Astrocyte (in vitro differentiated cells and primary cell): ENCODE measurements around the gene TRIP12. TPM values are rescaled to one million over a fixed set of nuclear protein-coding genes. Genes with fewer than 3 reads are reported as not detected.
"Not testable (repeated sequence)": the region's sequence is repeated elsewhere in the genome, so short reads cannot be mapped to it uniquely, and the experiment has no call there.

Experiments used
- DNase-seq: peaks from one replicate; pipeline ENCODE4 v3.0.0-alpha.2; 2010; ENCODE audit warnings: low read depth
- FAIRE-seq: peaks from 2 replicates; lab custom pipeline; 2011; peaks lifted over from hg19 to GRCh38; lab: Jason Lieb, UNC
- H2AFZ ChIP-seq: 2 replicates; pipeline ENCODE4 v1.6.0; 2012; ENCODE audit warnings: low read depth, low read length, inconsistent platforms
- H3K27ac ChIP-seq: 2 replicates; pipeline ENCODE4 v1.5.1; 2011; ENCODE audit warnings: low read depth, low read length, inconsistent platforms
- H3K27me3 ChIP-seq: 2 replicates; pipeline ENCODE4 v1.6.0; 2011; ENCODE audit warnings: low read length, inconsistent platforms; ENCODE audit not compliant: insufficient read depth
- H3K36me3 ChIP-seq: 2 replicates; pipeline ENCODE4 v1.5.1; 2011; ENCODE audit warnings: low read length, inconsistent platforms; ENCODE audit not compliant: insufficient read depth
- H3K4me1 ChIP-seq: 2 replicates; pipeline ENCODE4 v1.5.1; 2011; ENCODE audit warnings: low read length, inconsistent platforms; ENCODE audit not compliant: insufficient read depth
- H3K4me2 ChIP-seq: 2 replicates; pipeline ENCODE4 v1.6.0; 2012; ENCODE audit warnings: low read length, inconsistent platforms
- H3K4me3 ChIP-seq: 2 replicates; pipeline ENCODE4 v1.5.1; 2011; ENCODE audit warnings: low read depth, mild to moderate bottlenecking, low read length, inconsistent platforms; ENCODE audit not compliant: insufficient read depth
- H3K79me2 ChIP-seq: 2 replicates; pipeline ENCODE4 v1.6.0; 2012; ENCODE audit warnings: mild to moderate bottlenecking, low read length, inconsistent platforms; ENCODE audit not compliant: insufficient read depth
- H3K9ac ChIP-seq: 2 replicates; pipeline ENCODE4 v1.6.0; 2012; ENCODE audit warnings: mild to moderate bottlenecking, low read length, inconsistent platforms
- H3K9me3 ChIP-seq: 2 replicates; pipeline ENCODE4 v1.5.1; 2012; ENCODE audit warnings: low read depth, mild to moderate bottlenecking, low read length, inconsistent platforms; ENCODE audit not compliant: insufficient read depth
- H4K20me1 ChIP-seq: 2 replicates; pipeline ENCODE4 v1.6.0; 2012; ENCODE audit warnings: low read length, inconsistent platforms; ENCODE audit not compliant: insufficient read depth
- H3K27ac Mint-ChIP-seq: one replicate; pipeline ENCODE4 v1.8.0; 2021; ENCODE audit warnings: mild to moderate bottlenecking, mixed read lengths; ENCODE audit not compliant: unreplicated experiment
- H3K27me3 Mint-ChIP-seq: one replicate; pipeline ENCODE4 v1.8.0; 2021; ENCODE audit warnings: low read depth, mixed read lengths; ENCODE audit not compliant: unreplicated experiment
- H3K36me3 Mint-ChIP-seq: one replicate; pipeline ENCODE4 v1.8.0; 2021; ENCODE audit warnings: low read depth, mixed read lengths; ENCODE audit not compliant: unreplicated experiment
- H3K4me1 Mint-ChIP-seq: one replicate; pipeline ENCODE4 v1.8.0; 2021; ENCODE audit warnings: low read depth, mixed read lengths; ENCODE audit not compliant: unreplicated experiment
- H3K4me3 Mint-ChIP-seq: one replicate; pipeline ENCODE4 v1.8.0; 2021; ENCODE audit warnings: mild to moderate bottlenecking, moderate library complexity, mixed read lengths; ENCODE audit not compliant: unreplicated experiment
- H3K9me3 Mint-ChIP-seq: one replicate; pipeline ENCODE4 v1.8.0; 2021; ENCODE audit warnings: mild to moderate bottlenecking, mixed read lengths; ENCODE audit not compliant: unreplicated experiment
- EZH2 ChIP-seq: IDR thresholded peaks from 2 replicates; pipeline ENCODE4 v1.6.1; 2012; ENCODE audit warnings: mild to moderate bottlenecking, low read length, inconsistent platforms; ENCODE audit not compliant: insufficient read depth
- total RNA-seq: library from RNA; stranded (reverse); gene quantifications from 2 replicates; pipeline ENCODE4 v1.2.1, GENCODE V29; 2021
- TF ChIP-seq, protein P1 (sequence below): IDR thresholded peaks from 2 replicates; pipeline ENCODE4 v1.5.1; 2011; ENCODE audit warnings: low read depth, mild to moderate bottlenecking, inconsistent platforms, low read length, moderate library complexity; ENCODE audit not compliant: insufficient read depth

The TRIP12 gene
- total RNA-seq, 1 donor from 2014 or later, result 379 TPM

DNA sequence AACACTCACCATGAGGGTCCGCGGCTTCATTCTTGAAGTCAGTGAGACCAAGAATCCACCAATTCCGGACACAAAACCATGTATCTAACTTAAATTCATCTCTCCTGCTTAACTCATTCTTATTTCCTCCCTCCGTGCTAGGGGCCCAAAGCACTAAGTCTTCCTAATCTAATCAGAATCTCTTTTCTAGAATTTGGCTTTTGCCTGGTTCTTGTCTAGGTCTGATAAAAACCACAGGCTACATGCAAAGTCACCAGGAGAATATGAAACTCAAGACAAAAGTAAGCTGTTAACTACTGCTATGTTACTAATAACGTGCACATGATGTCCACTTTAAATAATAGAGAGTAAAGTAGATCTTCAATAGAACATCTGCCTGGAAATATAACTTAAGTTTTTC lies 69.9 kb downstream of the TRIP12 start:
- TF ChIP-seq EZH2, result no peak
- TF ChIP-seq, protein P1, sequence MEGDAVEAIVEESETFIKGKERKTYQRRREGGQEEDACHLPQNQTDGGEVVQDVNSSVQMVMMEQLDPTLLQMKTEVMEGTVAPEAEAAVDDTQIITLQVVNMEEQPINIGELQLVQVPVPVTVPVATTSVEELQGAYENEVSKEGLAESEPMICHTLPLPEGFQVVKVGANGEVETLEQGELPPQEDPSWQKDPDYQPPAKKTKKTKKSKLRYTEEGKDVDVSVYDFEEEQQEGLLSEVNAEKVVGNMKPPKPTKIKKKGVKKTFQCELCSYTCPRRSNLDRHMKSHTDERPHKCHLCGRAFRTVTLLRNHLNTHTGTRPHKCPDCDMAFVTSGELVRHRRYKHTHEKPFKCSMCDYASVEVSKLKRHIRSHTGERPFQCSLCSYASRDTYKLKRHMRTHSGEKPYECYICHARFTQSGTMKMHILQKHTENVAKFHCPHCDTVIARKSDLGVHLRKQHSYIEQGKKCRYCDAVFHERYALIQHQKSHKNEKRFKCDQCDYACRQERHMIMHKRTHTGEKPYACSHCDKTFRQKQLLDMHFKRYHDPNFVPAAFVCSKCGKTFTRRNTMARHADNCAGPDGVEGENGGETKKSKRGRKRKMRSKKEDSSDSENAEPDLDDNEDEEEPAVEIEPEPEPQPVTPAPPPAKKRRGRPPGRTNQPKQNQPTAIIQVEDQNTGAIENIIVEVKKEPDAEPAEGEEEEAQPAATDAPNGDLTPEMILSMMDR, result no peak
- Mint-ChIP-seq H3K9me3 (no peaks in the 10 kb centered on the region), H3K36me3 (peaks cover 16% of the 10 kb centered on the region), H3K4me3 (no peak overlapping the region), H3K27ac (no peak overlapping the region), H3K27me3 (no peaks in the 10 kb centered on the region), H3K4me1 (peaks cover 26% of the 10 kb centered on the region)
- H3K36me3 ChIP-seq, result peaks cover 10% of the 10 kb centered on the region
- H3K9me3 ChIP-seq, result no peaks in the 10 kb centered on the region
- peaks cover 93% of the 10 kb centered on the region for H3K79me2 ChIP-seq
- H3K27me3 ChIP-seq, result no peaks in the 10 kb centered on the region
- DNase-seq (no peak), FAIRE-seq (no peak)
- no peak overlapping the region for H3K4me3 ChIP-seq
- H3K27ac ChIP-seq, result no peak overlapping the region
- no peak overlapping the region for H2AFZ ChIP-seq
- H3K4me1 ChIP-seq, result peaks cover 3% of the 10 kb centered on the region
- no peak overlapping the region for H3K4me2 ChIP-seq
- H4K20me1 ChIP-seq, result peaks cover 63% of the 10 kb centered on the region
- no peak overlapping the region for H3K9ac ChIP-seq

DNA sequence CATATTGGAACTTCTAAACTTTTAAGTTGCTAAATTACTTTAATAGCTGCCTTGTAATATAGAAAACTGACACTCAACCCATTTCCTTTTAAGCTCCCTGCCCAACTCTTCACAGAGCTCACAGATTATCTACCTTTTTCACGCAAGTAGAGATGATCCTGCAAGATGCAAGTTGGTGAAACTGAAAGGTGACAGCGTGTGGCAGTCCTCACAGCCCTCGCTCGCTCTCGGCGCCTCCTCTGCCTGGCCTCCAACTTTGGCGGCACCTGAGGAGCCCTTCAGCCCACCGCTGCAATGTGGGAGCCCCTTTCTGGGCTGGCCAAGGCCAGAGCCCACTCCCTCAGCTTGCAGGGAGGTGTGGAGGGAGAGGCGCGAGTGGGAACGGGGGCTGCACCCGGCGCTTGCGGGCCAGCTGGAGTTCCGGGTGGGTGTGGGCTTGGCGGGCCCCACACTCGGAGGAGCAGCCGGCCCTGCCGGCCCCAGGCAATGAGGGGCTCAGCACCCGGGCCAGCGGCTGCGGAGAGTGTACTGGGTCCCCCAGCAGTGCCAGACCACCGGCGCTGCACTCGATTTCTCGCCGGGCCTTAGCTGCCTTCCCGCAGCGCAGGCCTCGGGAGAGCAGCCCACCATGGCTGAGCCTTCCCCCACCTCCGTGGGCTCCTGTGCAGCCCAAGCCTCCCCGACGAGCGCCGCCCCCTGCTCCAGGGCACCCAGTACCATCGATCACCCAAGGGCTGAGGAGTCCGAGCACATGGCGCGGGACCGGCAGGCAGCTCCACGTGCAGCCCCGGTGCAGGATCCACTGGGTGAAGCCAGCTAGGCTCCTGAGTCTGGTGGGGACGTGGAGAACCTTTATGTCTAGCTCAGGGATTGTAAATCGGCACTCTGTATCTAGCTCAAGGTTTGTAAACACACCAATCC lies 71.2 kb downstream of the TRIP12 start:
- DNase-seq, H3K27me3 ChIP-seq, H3K4me3 ChIP-seq, H3K4me2 ChIP-seq, H3K27ac Mint-ChIP-seq, H3K36me3 ChIP-seq, H3K9ac ChIP-seq, FAIRE-seq, H3K27me3 Mint-ChIP-seq, H3K9me3 ChIP-seq, H3K4me3 Mint-ChIP-seq, H3K27ac ChIP-seq, H3K4me1 ChIP-seq, H2AFZ ChIP-seq, H3K9me3 Mint-ChIP-seq: not testable (repeated sequence)
- Mint-ChIP-seq H3K36me3 (peaks cover 13% of the 10 kb centered on the region), H3K4me1 (peaks cover 21% of the 10 kb centered on the region)
- H3K79me2 ChIP-seq, result peaks cover 93% of the 10 kb centered on the region
- peaks cover 67% of the 10 kb centered on the region for H4K20me1 ChIP-seq

DNA sequence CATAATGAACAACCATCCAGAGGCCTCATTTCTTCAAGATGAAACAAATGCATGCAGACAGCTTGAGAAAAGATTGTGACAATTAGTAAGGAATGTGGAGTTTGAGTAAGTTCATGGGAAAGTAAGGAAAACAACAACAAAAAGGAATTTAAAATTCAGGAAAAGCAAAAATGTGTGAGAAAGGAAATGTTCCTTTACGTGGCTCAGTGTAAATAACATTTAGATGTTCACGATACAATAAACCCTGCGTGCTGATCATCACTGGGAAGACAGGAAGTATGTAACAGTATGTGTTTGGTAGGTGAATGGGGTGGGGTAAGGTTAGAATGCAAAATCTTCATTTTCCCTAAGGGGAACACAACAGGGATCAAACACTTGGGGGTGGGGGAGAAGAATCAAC lies 72.7 kb downstream of the TRIP12 start:
- no peak overlapping the region for H2AFZ ChIP-seq
- Mint-ChIP-seq H3K4me1 (peaks cover 23% of the 10 kb centered on the region), H3K36me3 (peaks cover 15% of the 10 kb centered on the region), H3K27me3 (no peaks in the 10 kb centered on the region), H3K27ac (peak overlapping the region; percentile 30), H3K4me3 (no peak overlapping the region), H3K9me3 (no peaks in the 10 kb centered on the region)
- H3K27ac ChIP-seq, result no peak overlapping the region
- H3K4me3 ChIP-seq, result no peak overlapping the region
- H3K27me3 ChIP-seq, result no peaks in the 10 kb centered on the region
- no peak overlapping the region for H3K9ac ChIP-seq
- H3K79me2 ChIP-seq, result peaks cover 93% of the 10 kb centered on the region
- peaks cover 6% of the 10 kb centered on the region for H3K36me3 ChIP-seq
- no peak for FAIRE-seq
- no peak for TF ChIP-seq EZH2
- TF ChIP-seq, protein P1, result no peak
- no peak for DNase-seq
- H4K20me1 ChIP-seq, result peaks cover 68% of the 10 kb centered on the region
- H3K4me2 ChIP-seq, result no peak overlapping the region
- peaks cover 3% of the 10 kb centered on the region for H3K4me1 ChIP-seq
- no peaks in the 10 kb centered on the region for H3K9me3 ChIP-seq
